H9 (cell line): ENCODE data around the gene VSTM4. TPM values are rescaled to one million over a fixed set of nuclear protein-coding genes. Genes with fewer than 3 reads are reported as not detected.
A peak's percentile ranks its signal among the peaks of the same experiment; 100 is the strongest.

Experiments used
- DNase-seq: peaks from one replicate; pipeline ENCODE4 v3.0.0-alpha.2; 2017
- H2AFZ ChIP-seq: one replicate; pipeline ENCODE4 v1.6.1; 2013; ENCODE audit warnings: mild to moderate bottlenecking, low read length, control low read depth, moderate library complexity
- H2AK5ac ChIP-seq: 2 replicates; pipeline ENCODE4 v1.6.1; 2013; ENCODE audit warnings: low read length, control low read depth, mixed read lengths; ENCODE audit not compliant: insufficient read length
- H2BK120ac ChIP-seq: one replicate; pipeline ENCODE4 v1.6.1; 2013; ENCODE audit warnings: low read depth, mild to moderate bottlenecking, low read length, control low read depth, inconsistent platforms; ENCODE audit not compliant: poor library complexity, severe bottlenecking
- H2BK12ac ChIP-seq: 2 replicates; pipeline ENCODE4 v1.6.1; 2013; ENCODE audit warnings: low read length, control low read depth, mixed read lengths, low read depth; ENCODE audit not compliant: insufficient read length
- H2BK15ac ChIP-seq: 2 replicates; pipeline ENCODE4 v1.6.1; 2013; ENCODE audit warnings: low read depth, low read length, control low read depth
- H2BK20ac ChIP-seq: one replicate; pipeline ENCODE4 v1.6.1; 2013; ENCODE audit warnings: low read depth, mild to moderate bottlenecking, low read length, control low read depth, inconsistent platforms; ENCODE audit not compliant: poor library complexity, severe bottlenecking
- H2BK5ac ChIP-seq: 2 replicates; pipeline ENCODE4 v1.6.1; 2013; ENCODE audit warnings: low read length, control low read depth, mixed read lengths; ENCODE audit not compliant: insufficient read length
- H3K14ac ChIP-seq: 2 replicates; pipeline ENCODE4 v1.6.1; 2013; ENCODE audit warnings: low read length, control low read depth; ENCODE audit not compliant: insufficient read depth
- H3K18ac ChIP-seq: 2 replicates; pipeline ENCODE4 v1.6.1; 2013; ENCODE audit warnings: low read depth, mild to moderate bottlenecking, mixed read lengths, low read length, control low read depth; ENCODE audit not compliant: insufficient read length
- H3K23ac ChIP-seq: 2 replicates; pipeline ENCODE4 v1.6.1; 2013; ENCODE audit warnings: low read length, control low read depth, mixed read lengths, low read depth; ENCODE audit not compliant: insufficient read length
- H3K23me2 ChIP-seq: 2 replicates; pipeline ENCODE4 v1.6.1; 2013; ENCODE audit warnings: low read depth, mild to moderate bottlenecking, mixed read lengths, low read length, control low read depth; ENCODE audit not compliant: insufficient read length, poor library complexity, severe bottlenecking
- H3K27ac ChIP-seq: 2 replicates; pipeline ENCODE4 v1.5.1; 2013; ENCODE audit warnings: low read length, control low read depth, mixed read lengths, low read depth; ENCODE audit not compliant: insufficient read length
- H3K27me3 ChIP-seq: 2 replicates; pipeline ENCODE4 v1.6.1; 2013; ENCODE audit warnings: low read length, control low read depth, inconsistent platforms; ENCODE audit not compliant: insufficient read depth
- H3K4ac ChIP-seq: 2 replicates; pipeline ENCODE4 v1.6.1; 2013; ENCODE audit warnings: low read depth, mild to moderate bottlenecking, control low read depth, inconsistent platforms, low read length, moderate library complexity
- H3K4me1 ChIP-seq: 2 replicates; pipeline ENCODE4 v1.6.1; 2013; ENCODE audit warnings: low read length, control low read depth, inconsistent platforms; ENCODE audit not compliant: insufficient read depth
- H3K4me2 ChIP-seq: 2 replicates; pipeline ENCODE4 v1.6.1; 2013; ENCODE audit warnings: low read length, control low read depth, mixed read lengths; ENCODE audit not compliant: insufficient read length, insufficient read depth
- H3K56ac ChIP-seq: 2 replicates; pipeline ENCODE4 v1.6.1; 2013; ENCODE audit warnings: low read depth, mild to moderate bottlenecking, mixed read lengths, low read length, control low read depth; ENCODE audit not compliant: insufficient read length
- H3K79me1 ChIP-seq: 2 replicates; pipeline ENCODE4 v1.6.1; 2013; ENCODE audit warnings: low read depth, mild to moderate bottlenecking, moderate library complexity, low read length, control low read depth, inconsistent platforms; ENCODE audit not compliant: insufficient read depth, poor library complexity, severe bottlenecking
- H3K79me2 ChIP-seq: 2 replicates; pipeline ENCODE4 v1.6.1; 2013; ENCODE audit warnings: low read length, control low read depth, inconsistent platforms; ENCODE audit not compliant: insufficient read depth
- H3K9ac ChIP-seq: 2 replicates; pipeline ENCODE4 v1.6.1; 2013; ENCODE audit warnings: low read length, control low read depth, mixed read lengths; ENCODE audit not compliant: insufficient read length; ENCODE audit errors: extremely low read depth
- H3K9me3 ChIP-seq: one replicate; pipeline ENCODE4 v1.6.1; 2013; ENCODE audit warnings: low read depth, low read length, inconsistent platforms; ENCODE audit not compliant: control insufficient read depth
- H3T11ph ChIP-seq: one replicate; pipeline ENCODE4 v1.6.1; 2013; ENCODE audit warnings: mild to moderate bottlenecking, low read length, control low read depth, inconsistent platforms
- H4K20me1 ChIP-seq: one replicate; pipeline ENCODE4 v1.6.1; 2013; ENCODE audit not compliant: control insufficient read depth, insufficient read length, insufficient read depth
- H4K5ac ChIP-seq: 2 replicates; pipeline ENCODE4 v1.6.1; 2013; ENCODE audit warnings: low read depth, mild to moderate bottlenecking, mixed read lengths, low read length, control low read depth; ENCODE audit not compliant: insufficient read length
- H4K8ac ChIP-seq: replicated peaks from 2 replicates; pipeline ENCODE4 v1.6.1; 2013; ENCODE audit warnings: low read length, control low read depth, mixed read lengths, low read depth; ENCODE audit not compliant: insufficient read length
- H4K91ac ChIP-seq: 2 replicates; pipeline ENCODE4 v1.6.1; 2013; ENCODE audit warnings: low read depth, mild to moderate bottlenecking, moderate library complexity, mixed read lengths, low read length, control low read depth; ENCODE audit not compliant: insufficient read length
- H3K27ac Mint-ChIP-seq, 3 experiments: 2 replicates in 2 of 3; 3 replicates in 1 of 3; pipeline ENCODE4 v1.8.0; 2020 to 2021; ENCODE audit warnings: mixed read lengths in 3 of 3, mild to moderate bottlenecking in 1 of 3, moderate library complexity in 1 of 3
- H3K27me3 Mint-ChIP-seq: 2 replicates; pipeline ENCODE4 v1.8.0; 2021; ENCODE audit warnings: low read depth, mild to moderate bottlenecking, moderate library complexity, mixed read lengths
- H3K36me3 Mint-ChIP-seq, 3 experiments: 2 replicates in 2 of 3; 3 replicates in 1 of 3; pipeline ENCODE4 v1.8.0; 2020 to 2021; ENCODE audit warnings: low read depth in 3 of 3, mixed read lengths in 3 of 3; ENCODE audit not compliant: insufficient read depth in 1 of 3
- H3K4me1 Mint-ChIP-seq, 2 experiments: 2 replicates each; pipeline ENCODE4 v1.8.0; 2020; ENCODE audit warnings: mixed read lengths in 2 of 2
- H3K4me3 Mint-ChIP-seq, 2 experiments: 2 replicates in 1 of 2; 3 replicates in 1 of 2; pipeline ENCODE4 v1.8.0; 2020 to 2021; ENCODE audit warnings: mild to moderate bottlenecking in 2 of 2, mixed read lengths in 2 of 2, moderate library complexity in 1 of 2
- H3K9me3 Mint-ChIP-seq, 2 experiments: 2 replicates in 1 of 2; 3 replicates in 1 of 2; pipeline ENCODE4 v1.8.0; 2020; ENCODE audit warnings: mild to moderate bottlenecking in 2 of 2, mixed read lengths in 2 of 2, moderate library complexity in 1 of 2
- WGBS: extraction: QIAGEN DNeasy Blood & Tissue Kit; methylation state at CpG from one replicate; pipeline ENCODE4 v1.1.7; 2013; ENCODE audit warnings: missing lambda C conversion rate, low lambda C conversion rate, mixed read lengths; ENCODE audit not compliant: insufficient read length; ENCODE audit errors: extremely low coverage; 5-methylcytosine and 5-hydroxymethylcytosine counted together
- total RNA-seq: library from RNA; stranded (reverse); gene quantifications from 2 replicates; pipeline ENCODE4 v1.2.1, GENCODE V29; 2021
- TF ChIP-seq, protein P1 (sequence below): fragments of 200-600 bp; sonication (generic); conservative IDR thresholded peaks from 3 replicates; pipeline ENCODE4 v1.8.0; 2021; ENCODE audit warnings: antibody characterized with exemption, mild to moderate bottlenecking

VSTM4 gene
- total RNA-seq, 1 experiment from 2014 or later: 0.44 TPM

DNA sequence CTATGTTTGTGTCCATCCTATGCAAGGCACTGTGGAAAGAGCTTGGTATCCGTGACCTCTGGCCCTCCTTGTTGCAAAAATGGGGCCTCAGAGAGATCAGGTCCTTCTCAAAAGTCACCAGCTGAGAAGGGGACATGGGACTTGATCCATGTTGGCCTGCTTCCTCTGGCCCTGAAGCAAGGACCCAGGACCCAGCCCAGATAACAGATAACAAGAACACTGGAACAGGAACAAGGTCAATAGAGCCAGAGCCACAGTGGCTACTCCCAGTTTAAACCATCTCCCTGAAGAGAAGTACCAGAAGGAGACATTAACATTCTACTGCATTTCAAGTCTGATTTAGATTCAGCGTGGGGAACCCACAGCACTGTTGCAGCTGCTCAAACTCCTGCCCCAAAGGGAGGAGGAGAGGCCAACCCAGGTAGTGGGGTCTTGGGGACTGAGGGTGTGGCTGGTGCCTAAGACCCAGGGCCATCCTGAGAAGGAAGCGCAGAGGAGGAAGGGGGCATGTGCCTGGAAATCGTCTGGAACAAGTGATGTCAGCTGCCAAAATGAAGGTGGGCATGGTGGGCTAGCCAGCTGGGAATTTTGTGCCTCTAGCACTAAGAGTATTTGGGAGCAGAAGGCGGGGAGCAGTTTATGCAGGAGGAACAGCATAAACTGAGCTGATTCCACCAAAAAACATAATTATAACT is 61.2 kb downstream of the VSTM4 start:
- no peaks in the 10 kb centered on the region for H3K23me2 ChIP-seq
- H2BK15ac ChIP-seq: no peak overlapping the region
- TF ChIP-seq, protein P1, sequence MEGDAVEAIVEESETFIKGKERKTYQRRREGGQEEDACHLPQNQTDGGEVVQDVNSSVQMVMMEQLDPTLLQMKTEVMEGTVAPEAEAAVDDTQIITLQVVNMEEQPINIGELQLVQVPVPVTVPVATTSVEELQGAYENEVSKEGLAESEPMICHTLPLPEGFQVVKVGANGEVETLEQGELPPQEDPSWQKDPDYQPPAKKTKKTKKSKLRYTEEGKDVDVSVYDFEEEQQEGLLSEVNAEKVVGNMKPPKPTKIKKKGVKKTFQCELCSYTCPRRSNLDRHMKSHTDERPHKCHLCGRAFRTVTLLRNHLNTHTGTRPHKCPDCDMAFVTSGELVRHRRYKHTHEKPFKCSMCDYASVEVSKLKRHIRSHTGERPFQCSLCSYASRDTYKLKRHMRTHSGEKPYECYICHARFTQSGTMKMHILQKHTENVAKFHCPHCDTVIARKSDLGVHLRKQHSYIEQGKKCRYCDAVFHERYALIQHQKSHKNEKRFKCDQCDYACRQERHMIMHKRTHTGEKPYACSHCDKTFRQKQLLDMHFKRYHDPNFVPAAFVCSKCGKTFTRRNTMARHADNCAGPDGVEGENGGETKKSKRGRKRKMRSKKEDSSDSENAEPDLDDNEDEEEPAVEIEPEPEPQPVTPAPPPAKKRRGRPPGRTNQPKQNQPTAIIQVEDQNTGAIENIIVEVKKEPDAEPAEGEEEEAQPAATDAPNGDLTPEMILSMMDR: no peak
- no peak overlapping the region for H2BK120ac ChIP-seq
- no peak overlapping the region for H2BK5ac ChIP-seq
- Mint-ChIP-seq H3K27me3 (no peaks in the 10 kb centered on the region; the same call in 1 of the 2 replicates), H3K9me3 (no peaks in the 10 kb centered on the region), H3K27ac (no peak overlapping the region; a peak in 1 of 7 replicates), H3K4me3 (no peak overlapping the region), H3K4me1 (peaks cover 9% of the 10 kb centered on the region in 2 experiments), H3K36me3 (no peaks in the 10 kb centered on the region)
- DNase-seq: no peak
- H3K56ac ChIP-seq: no peak overlapping the region
- H4K20me1 ChIP-seq: no peaks in the 10 kb centered on the region
- H3T11ph ChIP-seq: no peak overlapping the region
- H2BK20ac ChIP-seq: no peak overlapping the region
- H3K9ac ChIP-seq: no peak overlapping the region
- no peak overlapping the region for H3K27ac ChIP-seq
- H2BK12ac ChIP-seq: no peak overlapping the region
- no peaks in the 10 kb centered on the region for H3K9me3 ChIP-seq
- no peaks in the 10 kb centered on the region for H3K79me2 ChIP-seq
- H3K4me1 ChIP-seq: peaks cover 4% of the 10 kb centered on the region; the same call in 1 of the 2 replicates
- WGBS: no CpG with 5 or more reads among the region's 5 CpGs
- H3K18ac ChIP-seq: no peak overlapping the region
- no peak overlapping the region for H2AK5ac ChIP-seq
- H4K8ac ChIP-seq: no peak overlapping the region
- no peak overlapping the region for H4K91ac ChIP-seq
- no peak overlapping the region for H3K4me2 ChIP-seq
- no peak overlapping the region for H3K23ac ChIP-seq
- H3K14ac ChIP-seq: 0 out of 2 replicates have a peak overlapping the region, but pooled peaks have one; percentile 31
- no peak overlapping the region for H3K4ac ChIP-seq
- no peaks in the 10 kb centered on the region for H3K79me1 ChIP-seq
- no peak overlapping the region for H4K5ac ChIP-seq
- no peaks in the 10 kb centered on the region for H3K27me3 ChIP-seq
- H2AFZ ChIP-seq: no peak overlapping the region
